DND-41 (cell line): ENCODE data around the gene POLDIP3.

Experiments used
- EZH2 ChIP-seq: IDR thresholded peaks from 3 replicates; pipeline ENCODE4 v1.6.1; 2012; ENCODE audit warnings: borderline replicate concordance, low read depth, mild to moderate bottlenecking, moderate library complexity, low read length, inconsistent platforms; ENCODE audit not compliant: severe bottlenecking
- TF ChIP-seq, protein P1 (sequence below): IDR thresholded peaks from 2 replicates; pipeline ENCODE4 v1.5.1; 2012; ENCODE audit warnings: borderline replicate concordance, low read length, moderate library complexity, mild to moderate bottlenecking; ENCODE audit not compliant: poor library complexity, severe bottlenecking; ENCODE audit errors: extremely low read depth

DNA sequence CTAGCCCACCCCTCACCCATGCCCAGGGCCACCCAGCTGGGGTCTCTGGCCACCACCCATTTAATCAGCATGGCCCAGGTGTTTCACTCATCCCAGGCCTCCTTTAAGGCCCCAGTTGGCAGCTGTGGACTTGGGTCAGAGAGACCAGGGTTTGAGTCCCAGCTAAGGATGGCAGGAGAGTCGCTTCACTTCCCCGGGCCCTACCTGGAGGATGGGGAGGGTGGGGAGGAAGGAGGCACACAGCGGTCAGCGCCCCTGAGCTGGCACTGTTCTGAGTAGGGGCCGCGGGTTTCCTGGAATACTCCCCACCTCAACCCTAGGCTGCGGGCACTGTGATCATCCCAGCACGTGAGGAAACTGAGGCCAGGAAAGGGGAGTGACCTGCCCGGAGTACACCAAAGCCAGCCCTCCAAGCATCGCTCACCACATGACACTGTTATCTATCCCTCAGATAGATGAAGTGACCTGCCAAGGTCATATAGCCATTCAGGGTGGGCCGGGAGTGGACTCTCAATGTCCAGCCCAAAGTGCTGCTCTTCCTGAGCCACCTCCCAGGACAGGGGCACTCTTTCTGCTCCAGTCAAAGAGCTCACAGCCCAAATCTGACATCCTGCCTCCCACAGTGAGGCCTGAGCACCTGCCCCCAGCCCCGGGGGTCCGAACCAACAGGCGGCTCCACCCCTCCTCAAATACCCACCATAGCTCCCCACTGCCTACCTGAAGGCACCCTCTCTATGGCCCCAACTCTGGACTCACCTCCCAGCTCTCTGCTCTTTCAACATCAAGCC lies 29.1 kb upstream of the POLDIP3 start:
- TF ChIP-seq EZH2, result no peak
- TF ChIP-seq, protein P1, sequence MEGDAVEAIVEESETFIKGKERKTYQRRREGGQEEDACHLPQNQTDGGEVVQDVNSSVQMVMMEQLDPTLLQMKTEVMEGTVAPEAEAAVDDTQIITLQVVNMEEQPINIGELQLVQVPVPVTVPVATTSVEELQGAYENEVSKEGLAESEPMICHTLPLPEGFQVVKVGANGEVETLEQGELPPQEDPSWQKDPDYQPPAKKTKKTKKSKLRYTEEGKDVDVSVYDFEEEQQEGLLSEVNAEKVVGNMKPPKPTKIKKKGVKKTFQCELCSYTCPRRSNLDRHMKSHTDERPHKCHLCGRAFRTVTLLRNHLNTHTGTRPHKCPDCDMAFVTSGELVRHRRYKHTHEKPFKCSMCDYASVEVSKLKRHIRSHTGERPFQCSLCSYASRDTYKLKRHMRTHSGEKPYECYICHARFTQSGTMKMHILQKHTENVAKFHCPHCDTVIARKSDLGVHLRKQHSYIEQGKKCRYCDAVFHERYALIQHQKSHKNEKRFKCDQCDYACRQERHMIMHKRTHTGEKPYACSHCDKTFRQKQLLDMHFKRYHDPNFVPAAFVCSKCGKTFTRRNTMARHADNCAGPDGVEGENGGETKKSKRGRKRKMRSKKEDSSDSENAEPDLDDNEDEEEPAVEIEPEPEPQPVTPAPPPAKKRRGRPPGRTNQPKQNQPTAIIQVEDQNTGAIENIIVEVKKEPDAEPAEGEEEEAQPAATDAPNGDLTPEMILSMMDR, result no peak
